Body of pancreas (tissue), 4 donors: Measurements from ENCODE around the gene LCE6A.

Experiments
- CTCF ChIP-seq, 7 experiments: fragments of 450-650 bp in 4 of 7; fragments of 200-600 bp in 3 of 7; sonication (generic) in 3 of 7; IDR thresholded peaks; one replicate each; pipeline ENCODE4 v1.5.1; 2016 to 2019; ENCODE audit warnings: antibody characterized with exemption in 7 of 7
- POLR2A ChIP-seq, 3 donors: fragments of 450-650 bp; IDR thresholded peaks; one replicate each; pipeline ENCODE4 v1.6.1; 2016; ENCODE audit warnings: antibody characterized with exemption in 3 of 3, mild to moderate bottlenecking in 2 of 3

GRCh38 chr1:152878042-152878441, 35.4 kb downstream of the LCE6A start, which contains the start of gene SMCP:
- no peak for TF ChIP-seq POLR2A (IDR thresholded peaks at IDR 0.05)
- TF ChIP-seq CTCF (IDR thresholded peaks at IDR 0.05), result peak in 1 of 7 experiments; percentile 3
